Ammon's horn (tissue), 1 donor: Measurements from ENCODE around the gene SLC7A8.
"Not testable (repeated sequence)": the region's sequence is repeated elsewhere in the genome, so short reads cannot be mapped to it uniquely, and the experiment has no call there.

Experiments used
- DNase-seq: peaks from one replicate; pipeline ENCODE4 v3.0.0-alpha.2; 2016; ENCODE audit warnings: low spot score

The SLC7A8 gene

GRCh38 chr14:23114120-23114458 is 69.4 kb downstream of the SLC7A8 start:
- no peak for DNase-seq

GRCh38 chr14:23113431-23114119 is 69.9 kb downstream of the SLC7A8 start:
- DNase-seq: no peak

- no peak for DNase-seq
These were observed 70.9 kb downstream of the SLC7A8 start for GRCh38 chr14:23112359-23113178.

GRCh38 chr14:23110579-23111365 is 72.7 kb downstream of the SLC7A8 start:
- no peak for DNase-seq

GRCh38 chr14:23109769-23110168 is 73.7 kb downstream of the SLC7A8 start:
- no peak for DNase-seq

GRCh38 chr14:23108169-23108568 is 75.3 kb downstream of the SLC7A8 start:
- DNase-seq: not testable (repeated sequence)

GRCh38 chr14:23107620-23108019 is 75.8 kb downstream of the SLC7A8 start:
- not testable (repeated sequence) for DNase-seq

GRCh38 chr14:23106747-23107045 is 76.8 kb downstream of the SLC7A8 start:
- no peak for DNase-seq

- no peak for DNase-seq
These were observed 78.1 kb downstream of the SLC7A8 start for GRCh38 chr14:23105348-23105824.

- no peak for DNase-seq
These were observed 78.7 kb downstream of the SLC7A8 start, which contains the start of gene CIROP for GRCh38 chr14:23104591-23105347. Gene CIROP, minus strand, starts transcription at chr14:23104989. Its CDS starts 69 bp downstream, at chr14:23104920.

- no peak for DNase-seq
These were observed 79.3 kb downstream of the SLC7A8 start for GRCh38 chr14:23104070-23104590.

- DNase-seq: no peak
These were observed 79.9 kb downstream of the SLC7A8 start for GRCh38 chr14:23103581-23103980.

- DNase-seq: peak; percentile 39
These were observed 80.7 kb downstream of the SLC7A8 start for GRCh38 chr14:23102801-23103200.

- DNase-seq: no peak
These were observed 81.4 kb downstream of the SLC7A8 start for GRCh38 chr14:23101986-23102625.

- DNase-seq: no peak
These were observed 82.1 kb downstream of the SLC7A8 start for GRCh38 chr14:23101213-23101970.

GRCh38 chr14:23099212-23099861 is 84.1 kb downstream of the SLC7A8 start:
- no peak for DNase-seq

- DNase-seq: no peak
These were observed 85.7 kb downstream of the SLC7A8 start for GRCh38 chr14:23097786-23098185.

- DNase-seq: peak; percentile 99
These were observed 88.0 kb downstream of the SLC7A8 start, which contains the start of gene C14orf119 for GRCh38 chr14:23095196-23096108. Gene C14orf119, plus strand, starts transcription at chr14:23095505. Its CDS starts 2,154 bp downstream, at chr14:23097659.
